Activated CD8-positive, alpha-beta T cell treated with anti-CD3 and anti-CD28 coated beads for 36 hours (primary cell): ENCODE measurements around the gene PROM1. TPM values are rescaled to one million over a fixed set of nuclear protein-coding genes. Genes with fewer than 3 reads are reported as not detected.

Source experiments
- ATAC-seq: fragments of 200-7000 bp; cut with Tn5 transposase; one replicate; pipeline ENCODE4 v1.10.0; 2021; ENCODE audit warnings: mild to moderate bottlenecking, moderate library complexity
- CTCF ChIA-PET: fragments of 350-600 bp; sonication (Branson Sonifier 250); formaldehyde crosslinking; loops from one replicate; lab custom pipeline; 2021; ENCODE audit warnings: antibody characterized with exemption; lab: Charles Lee
- POLR2A ChIA-PET: fragments of 350-600 bp; sonication (Branson Sonifier 250); formaldehyde crosslinking; loops from one replicate; lab custom pipeline; 2021; ENCODE audit warnings: antibody characterized with exemption; lab: Charles Lee
- DNase-seq: peaks from one replicate; pipeline ENCODE4 v3.0.0-alpha.2; 2020
- H3K27ac Mint-ChIP-seq: one replicate; pipeline ENCODE4 v1.8.0; 2021; ENCODE audit warnings: mild to moderate bottlenecking, mixed read lengths
- H3K27me3 Mint-ChIP-seq: one replicate; pipeline ENCODE4 v1.8.0; 2021; ENCODE audit warnings: mixed read lengths
- H3K36me3 Mint-ChIP-seq: one replicate; pipeline ENCODE4 v1.8.0; 2021; ENCODE audit warnings: low read depth, mixed read lengths
- H3K4me1 Mint-ChIP-seq: one replicate; pipeline ENCODE4 v1.8.0; 2021; ENCODE audit warnings: low read depth, mixed read lengths
- H3K4me3 Mint-ChIP-seq: one replicate; pipeline ENCODE4 v1.8.0; 2021; ENCODE audit warnings: mild to moderate bottlenecking, moderate library complexity, mixed read lengths
- H3K9me3 Mint-ChIP-seq: one replicate; pipeline ENCODE4 v1.8.0; 2021; ENCODE audit warnings: mixed read lengths
- intact Hi-C: fragments of 100-400 bp; cut with micrococcal nuclease; formaldehyde crosslinking; loops from one replicate; pipeline ENCODE4 v1.10.0; 2022
- total RNA-seq, 2 experiments: library from RNA; stranded (reverse); gene quantifications; one replicate each; pipeline ENCODE4 v1.2.3, GENCODE V29; 2021
- TF ChIP-seq, protein P1 (sequence below): fragments of 200-600 bp; IDR thresholded peaks from one replicate; pipeline ENCODE4 v1.8.0; 2022; ENCODE audit warnings: antibody characterized with exemption, mild to moderate bottlenecking

The PROM1 gene
- total RNA-seq, 2 experiments from 2014 or later, result 0.22 TPM; not detected in 1

DNA sequence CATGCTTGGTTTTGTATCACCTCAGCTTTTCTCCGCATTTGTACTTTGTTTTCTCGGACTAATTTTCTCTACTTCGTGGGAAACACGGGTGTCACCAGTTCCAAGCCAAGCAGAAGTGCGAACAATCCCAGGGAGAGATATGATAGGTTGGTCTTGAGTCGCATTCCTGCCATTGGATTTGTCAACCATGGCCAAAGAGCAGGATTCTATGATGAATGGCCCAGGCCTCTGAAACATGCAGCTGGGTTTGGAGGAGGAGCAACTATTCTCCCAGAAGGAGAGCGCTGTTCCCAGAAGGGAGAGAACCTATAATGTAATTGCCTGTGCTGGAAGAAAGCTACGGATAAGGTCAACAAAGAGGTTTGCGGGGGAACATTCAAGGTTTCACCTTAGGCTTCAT lies 135.0 kb downstream of the PROM1 start:
- DNase-seq, result no peak
- no peak overlapping the region for H3K27ac Mint-ChIP-seq
- ChIA-PET CTCF (interaction anchor here (1.4 to 11.2 kb wide), 2 partner anchors 68 to 143 kb away, joined by 5 to 203 read pairs; no protein-coding TSS in a partner anchor), POLR2A (no interaction called here)
- no peak overlapping the region for H3K4me3 Mint-ChIP-seq
- no peaks in the 10 kb centered on the region for H3K36me3 Mint-ChIP-seq
- intact Hi-C loops, result no loop called here
- TF ChIP-seq, protein P1, sequence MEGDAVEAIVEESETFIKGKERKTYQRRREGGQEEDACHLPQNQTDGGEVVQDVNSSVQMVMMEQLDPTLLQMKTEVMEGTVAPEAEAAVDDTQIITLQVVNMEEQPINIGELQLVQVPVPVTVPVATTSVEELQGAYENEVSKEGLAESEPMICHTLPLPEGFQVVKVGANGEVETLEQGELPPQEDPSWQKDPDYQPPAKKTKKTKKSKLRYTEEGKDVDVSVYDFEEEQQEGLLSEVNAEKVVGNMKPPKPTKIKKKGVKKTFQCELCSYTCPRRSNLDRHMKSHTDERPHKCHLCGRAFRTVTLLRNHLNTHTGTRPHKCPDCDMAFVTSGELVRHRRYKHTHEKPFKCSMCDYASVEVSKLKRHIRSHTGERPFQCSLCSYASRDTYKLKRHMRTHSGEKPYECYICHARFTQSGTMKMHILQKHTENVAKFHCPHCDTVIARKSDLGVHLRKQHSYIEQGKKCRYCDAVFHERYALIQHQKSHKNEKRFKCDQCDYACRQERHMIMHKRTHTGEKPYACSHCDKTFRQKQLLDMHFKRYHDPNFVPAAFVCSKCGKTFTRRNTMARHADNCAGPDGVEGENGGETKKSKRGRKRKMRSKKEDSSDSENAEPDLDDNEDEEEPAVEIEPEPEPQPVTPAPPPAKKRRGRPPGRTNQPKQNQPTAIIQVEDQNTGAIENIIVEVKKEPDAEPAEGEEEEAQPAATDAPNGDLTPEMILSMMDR, result no peak
- no peaks in the 10 kb centered on the region for H3K9me3 Mint-ChIP-seq
- H3K27me3 Mint-ChIP-seq, result no peaks in the 10 kb centered on the region
- peaks cover 3% of the 10 kb centered on the region for H3K4me1 Mint-ChIP-seq
- no peak for ATAC-seq

DNA sequence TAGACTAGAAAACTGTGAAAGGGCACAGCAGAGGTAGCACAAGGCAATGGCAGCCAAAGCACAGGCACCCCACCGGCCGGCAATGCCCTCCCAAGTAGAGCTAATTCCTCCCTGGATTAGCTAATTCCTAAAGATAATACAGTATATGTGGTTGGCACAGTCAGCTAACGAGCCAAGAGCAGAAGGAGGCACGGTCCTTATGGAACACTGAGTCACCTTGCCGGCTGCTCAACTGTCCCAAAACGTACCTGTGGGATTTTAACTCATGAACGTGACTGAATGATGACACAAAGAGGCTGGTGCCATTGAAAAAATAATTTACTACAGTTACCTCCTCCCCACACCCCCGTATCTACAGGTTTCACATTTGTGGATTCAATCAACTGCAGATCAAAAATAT lies 136.1 kb downstream of the PROM1 start:
- ATAC-seq, result no peak
- H3K9me3 Mint-ChIP-seq, result no peaks in the 10 kb centered on the region
- CTCF ChIA-PET, result interaction anchor here (11.2 kb wide), 1 partner anchor 67 kb away, joined by 203 read pairs; no protein-coding TSS in a partner anchor

DNA sequence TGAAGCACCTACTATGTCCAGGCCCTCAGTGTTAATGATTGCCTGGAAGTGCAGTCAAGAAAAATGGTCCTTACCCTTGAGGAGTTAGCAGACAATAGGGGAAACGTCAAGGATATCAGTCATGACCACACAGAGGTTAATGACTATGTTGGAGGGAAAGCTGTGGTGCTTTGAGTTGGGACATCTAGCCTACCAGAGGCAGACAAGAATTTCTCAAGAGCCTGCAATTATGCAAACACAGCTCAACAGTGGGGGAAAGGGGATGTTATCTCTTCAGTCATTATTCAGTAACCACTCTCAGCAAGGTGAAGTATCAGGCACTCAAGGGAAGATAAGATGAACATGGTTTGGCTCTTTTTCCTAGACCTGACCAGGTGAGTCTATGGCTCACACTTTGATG lies 138.3 kb downstream of the PROM1 start:
- no peaks in the 10 kb centered on the region for H3K36me3 Mint-ChIP-seq
- no peak overlapping the region for H3K27ac Mint-ChIP-seq
- ChIA-PET CTCF (interaction anchor here (1.1 kb wide), 1 partner anchor 140 kb away, joined by 3 read pairs; no protein-coding TSS in a partner anchor), POLR2A (no interaction called here)
- ATAC-seq (no peak), DNase-seq (no peak)
- no peaks in the 10 kb centered on the region for H3K27me3 Mint-ChIP-seq
- TF ChIP-seq, protein P1, result no peak
- no peaks in the 10 kb centered on the region for H3K9me3 Mint-ChIP-seq
- intact Hi-C loops, result no loop called here
- H3K4me1 Mint-ChIP-seq, result no peaks in the 10 kb centered on the region
- H3K4me3 Mint-ChIP-seq, result no peak overlapping the region

More for the DNA sequence above, 136.1 kb downstream of the PROM1 start:
- Mint-ChIP-seq H3K4me3 (no peak overlapping the region), H3K27ac (no peak overlapping the region), H3K27me3 (no peaks in the 10 kb centered on the region), H3K4me1 (peaks cover 3% of the 10 kb centered on the region), H3K36me3 (no peaks in the 10 kb centered on the region)
- DNase-seq, result no peak
- intact Hi-C loops, result no loop called here
- TF ChIP-seq, protein P1, result no peak
- POLR2A ChIA-PET, result no interaction called here

DNA sequence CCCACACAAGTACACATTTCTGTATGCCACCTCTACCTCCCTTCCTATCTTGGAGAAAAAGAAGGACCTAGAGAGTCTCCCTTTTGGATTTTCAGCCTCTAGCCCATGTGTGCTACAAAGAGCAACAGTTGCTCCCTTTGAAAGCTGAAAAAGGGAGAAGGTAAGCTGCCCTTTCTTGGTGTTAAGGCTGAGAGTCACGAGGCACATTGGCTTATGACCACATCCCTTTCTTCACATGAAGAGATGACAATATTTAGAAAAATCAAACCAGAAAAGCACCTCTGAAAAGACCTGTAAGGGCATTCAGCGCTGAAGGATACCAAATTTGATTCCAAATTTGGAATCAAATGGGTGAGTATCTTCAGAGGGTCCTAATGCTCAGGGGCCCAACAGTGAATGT lies 138.9 kb downstream of the PROM1 start:
- ATAC-seq, result no peak
- intact Hi-C loops, result no loop called here
- Mint-ChIP-seq H3K36me3 (no peaks in the 10 kb centered on the region), H3K27ac (no peak overlapping the region), H3K4me1 (no peaks in the 10 kb centered on the region), H3K9me3 (no peaks in the 10 kb centered on the region), H3K27me3 (peaks cover 4% of the 10 kb centered on the region), H3K4me3 (no peak overlapping the region)
- TF ChIP-seq, protein P1, result no peak
- no peak for DNase-seq
- ChIA-PET POLR2A (no interaction called here), CTCF (no interaction called here)

DNA sequence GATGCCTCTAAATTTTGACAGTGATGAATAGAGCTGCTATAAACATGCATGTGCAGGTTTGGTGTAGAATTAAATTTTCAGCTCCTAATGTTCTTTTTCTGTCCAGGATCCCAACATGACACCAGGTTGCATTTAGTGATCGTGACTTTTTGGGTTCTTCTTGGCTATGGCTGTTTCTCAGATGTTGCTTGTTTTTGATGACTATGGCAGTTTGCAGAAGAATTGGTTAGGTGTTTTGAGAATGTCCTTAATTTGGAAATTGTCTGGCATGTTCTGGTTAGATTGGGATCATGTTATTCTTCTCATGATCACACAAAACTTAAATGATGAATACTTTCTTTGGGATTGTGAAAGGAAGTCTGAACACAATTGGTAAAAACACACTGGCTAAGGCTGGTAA lies 141.5 kb downstream of the PROM1 start:
- H3K9me3 Mint-ChIP-seq, result no peaks in the 10 kb centered on the region
- H3K27ac Mint-ChIP-seq, result no peak overlapping the region
- DNase-seq (no peak), ATAC-seq (no peak)
- TF ChIP-seq, protein P1, result no peak
- ChIA-PET CTCF (interaction anchor here (0.9 to 1.9 kb wide), 2 partner anchors 14 to 137 kb away, joined by 5 to 7 read pairs; no protein-coding TSS in a partner anchor), POLR2A (no interaction called here)
- intact Hi-C loops, result no loop called here
- H3K4me1 Mint-ChIP-seq, result peaks cover under 1% of the 10 kb centered on the region
- no peak overlapping the region for H3K4me3 Mint-ChIP-seq
- peaks cover 8% of the 10 kb centered on the region for H3K27me3 Mint-ChIP-seq
- no peaks in the 10 kb centered on the region for H3K36me3 Mint-ChIP-seq
